GM18870 (cell line): ENCODE data around the gene PLEKHF1.
A peak's percentile ranks its signal among the peaks of the same experiment; 100 is the strongest.
"Not testable (repeated sequence)": the region's sequence is repeated elsewhere in the genome, so short reads cannot be mapped to it uniquely, and the experiment has no call there.

ENCODE experiments used
- ATAC-seq: cut with Tn5 transposase; IDR thresholded peaks from one replicate; pipeline ENCODE4 v1.9.1; 2021; ENCODE audit warnings: moderate library complexity; ENCODE audit not compliant: unreplicated experiment

The PLEKHF1 gene, protein sequence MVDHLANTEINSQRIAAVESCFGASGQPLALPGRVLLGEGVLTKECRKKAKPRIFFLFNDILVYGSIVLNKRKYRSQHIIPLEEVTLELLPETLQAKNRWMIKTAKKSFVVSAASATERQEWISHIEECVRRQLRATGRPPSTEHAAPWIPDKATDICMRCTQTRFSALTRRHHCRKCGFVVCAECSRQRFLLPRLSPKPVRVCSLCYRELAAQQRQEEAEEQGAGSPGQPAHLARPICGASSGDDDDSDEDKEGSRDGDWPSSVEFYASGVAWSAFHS

DNA sequence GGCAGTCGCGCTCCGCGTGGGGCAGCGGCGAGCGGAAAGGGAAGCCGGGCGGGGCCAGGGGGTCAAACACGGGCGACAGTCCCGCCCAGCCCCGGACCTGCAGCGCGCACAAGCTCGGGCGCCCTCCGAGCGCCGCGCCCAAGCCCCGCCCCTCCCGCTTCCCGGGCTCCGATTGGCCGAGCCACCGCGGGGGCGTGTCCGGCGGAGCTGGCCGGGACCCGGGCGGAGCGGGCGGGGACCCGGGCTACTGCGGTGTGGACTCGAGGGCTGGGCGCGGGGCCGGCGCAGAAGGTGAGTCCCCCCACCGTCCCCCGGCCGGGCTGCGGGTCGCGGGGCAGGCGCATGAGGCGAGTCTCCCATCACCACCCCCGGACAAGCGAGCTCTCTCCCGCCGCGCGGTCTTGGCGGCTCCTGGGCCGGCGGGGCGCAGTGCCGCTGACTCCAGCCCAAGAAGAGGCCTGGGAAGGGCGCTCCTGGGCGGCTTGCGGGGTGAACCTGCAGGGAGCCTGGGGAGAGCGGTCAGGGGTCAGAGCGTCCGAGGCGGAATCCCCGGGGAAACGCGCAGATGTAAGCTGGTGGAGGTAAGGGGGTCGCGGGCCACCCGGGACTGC, at the start of gene PLEKHF1:
PLEKHF1 (plus strand) TSS at position 247 of the 611 bp plus-strand sequence. CDS start 8,379 bp downstream, outside the sequence.
- peak; percentile 44 for ATAC-seq

DNA sequence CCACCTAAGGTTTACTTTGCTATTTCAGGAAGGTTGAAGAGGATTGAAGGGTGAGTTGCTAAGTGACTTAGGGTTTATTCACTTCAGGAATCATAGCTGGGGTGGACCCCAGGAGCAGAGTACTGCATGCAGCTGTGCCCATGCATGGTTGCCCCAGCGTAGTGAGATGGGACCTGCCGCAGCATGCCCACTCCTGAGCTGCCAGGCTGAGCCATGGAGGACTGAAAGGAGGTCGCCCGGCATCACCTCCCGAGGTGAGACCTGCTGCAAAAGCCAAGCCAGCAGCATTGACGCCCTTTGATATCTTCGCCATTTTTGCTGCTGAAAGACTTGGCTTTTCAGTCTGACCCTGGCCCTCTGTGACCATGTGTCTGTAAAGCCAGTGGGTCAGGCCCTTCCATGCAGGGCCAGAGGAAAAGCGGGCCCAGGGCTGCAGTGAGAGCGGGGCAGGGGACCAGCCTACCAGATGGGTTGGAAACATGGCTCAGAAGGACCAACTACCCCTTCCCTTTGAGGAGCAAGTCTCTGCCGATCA, 49.3 kb upstream of the PLEKHF1 start:
- ATAC-seq, result no peak

DNA sequence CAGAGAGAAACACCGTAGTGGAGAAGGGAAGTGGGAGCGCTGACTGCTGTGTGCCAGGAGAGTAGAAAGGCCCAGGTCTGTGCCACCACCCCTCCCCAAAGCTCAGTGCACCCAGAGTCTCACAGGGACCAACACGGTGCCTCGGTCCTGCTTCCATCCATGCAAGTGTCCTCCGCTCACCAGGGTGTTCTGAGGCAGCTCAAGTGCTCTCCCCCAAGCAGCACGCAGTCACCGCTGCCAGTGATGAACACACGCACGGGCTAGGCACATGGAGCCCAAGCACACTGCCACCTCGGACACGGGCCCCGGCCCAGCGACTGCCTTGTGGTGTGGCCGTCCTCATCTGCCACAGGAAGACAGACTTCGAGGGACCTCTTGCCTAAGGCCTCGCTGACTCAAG, 48.7 kb upstream of the PLEKHF1 start:
- no peak for ATAC-seq

DNA sequence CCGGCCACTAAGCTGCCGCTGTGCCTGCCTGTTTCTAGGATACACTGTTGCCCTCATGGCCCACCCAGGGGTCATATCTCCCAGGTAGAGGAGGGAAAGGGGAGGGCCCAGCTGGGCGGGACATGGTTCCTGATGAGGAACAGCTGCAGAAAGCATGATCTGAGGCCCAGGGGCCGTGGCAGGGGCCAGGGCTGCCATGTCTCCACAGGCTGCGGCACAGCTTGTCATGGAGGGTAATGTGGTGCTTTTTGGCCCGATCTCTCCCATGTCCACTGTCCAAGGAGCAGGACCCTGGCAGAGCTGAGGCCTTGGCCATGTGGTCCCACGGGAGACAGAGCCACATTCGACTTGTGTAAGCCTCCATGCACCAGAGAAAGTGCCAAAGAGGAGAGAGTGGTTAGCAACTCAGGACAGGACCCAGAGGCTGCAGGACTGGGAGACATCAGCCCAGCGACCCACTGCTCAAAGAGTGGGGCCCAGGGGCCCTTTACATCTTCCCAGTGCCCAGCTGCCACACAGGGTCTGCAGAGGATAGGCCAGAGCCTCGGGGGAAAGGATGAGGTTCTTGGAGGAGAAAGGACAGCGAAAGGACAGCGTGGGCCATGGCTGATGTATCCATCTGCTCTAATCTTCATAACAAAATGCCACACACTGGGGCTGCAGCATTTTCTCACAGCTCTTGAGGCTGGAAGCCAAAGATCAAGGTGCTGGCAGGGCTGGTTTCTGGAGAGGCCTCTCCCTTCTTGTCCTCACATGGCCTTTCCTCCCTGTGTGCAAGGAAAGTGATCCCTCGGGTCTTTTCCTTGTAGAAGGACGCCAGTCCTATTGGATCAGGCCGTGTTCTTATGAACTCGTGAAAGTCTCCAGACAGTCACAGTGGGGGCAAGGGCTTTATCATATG, 47.6 kb upstream of the PLEKHF1 start:
- no peak for ATAC-seq

DNA sequence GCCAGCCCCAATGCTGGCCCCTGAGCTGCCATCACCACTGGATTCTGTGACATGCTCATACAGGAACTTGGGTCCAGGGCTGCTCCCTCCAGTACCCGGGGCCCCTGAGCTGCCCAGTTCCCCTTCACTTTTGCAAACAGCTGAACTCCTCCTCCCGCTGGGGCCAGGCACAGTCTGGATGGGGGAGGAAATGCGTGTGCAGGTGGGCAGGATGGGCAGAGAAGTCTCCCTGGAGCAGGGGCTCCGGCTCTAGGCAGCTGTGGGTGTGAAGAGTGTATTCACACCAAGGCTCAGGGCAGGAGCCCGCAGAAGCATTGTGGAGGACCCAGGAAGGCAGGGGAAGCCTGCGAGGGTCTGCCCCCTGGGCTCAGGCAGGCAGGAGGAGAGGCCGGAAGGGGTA, 46.8 kb upstream of the PLEKHF1 start:
- no peak for ATAC-seq

DNA sequence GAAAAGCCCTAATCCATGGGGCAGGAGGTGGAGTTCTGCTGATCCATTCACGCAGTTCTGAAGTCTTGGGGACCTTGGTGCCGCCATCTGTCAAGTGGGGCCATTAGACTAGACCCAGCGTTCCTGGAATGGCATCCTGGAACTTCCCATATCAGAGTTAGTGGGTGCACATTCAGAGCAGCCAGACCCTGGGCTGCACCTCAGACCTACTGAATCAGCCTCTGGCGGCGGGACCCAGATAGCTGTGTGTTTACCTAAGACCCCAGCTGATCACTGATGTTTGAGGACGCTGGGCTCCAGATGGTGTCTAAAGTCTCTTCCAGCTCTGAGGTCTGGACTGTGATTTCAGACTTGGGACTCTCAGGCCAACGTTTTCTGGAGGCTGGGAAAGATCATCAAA, 46.4 kb upstream of the PLEKHF1 start:
- no peak for ATAC-seq

DNA sequence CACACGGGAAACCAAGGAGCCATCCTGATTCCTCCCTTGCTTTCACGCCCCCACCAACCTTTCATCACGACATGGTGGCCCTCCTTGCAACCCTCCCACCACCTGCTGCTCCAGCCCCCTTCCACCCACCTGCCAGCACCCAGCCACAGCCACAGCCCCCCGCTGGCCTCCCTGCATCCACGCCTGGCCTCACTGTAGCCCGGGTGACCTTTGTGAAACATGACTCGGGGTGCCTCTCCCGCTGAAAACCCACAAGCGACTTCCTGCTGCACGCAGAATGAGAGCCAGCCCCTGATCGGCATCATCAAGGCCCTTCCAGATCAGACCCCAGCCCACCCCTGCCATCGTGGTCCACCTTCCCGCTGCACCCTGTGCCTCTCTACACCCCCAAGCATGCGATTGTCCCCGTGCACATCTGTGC, 44.3 kb upstream of the PLEKHF1 start:
- ATAC-seq, result no peak

DNA sequence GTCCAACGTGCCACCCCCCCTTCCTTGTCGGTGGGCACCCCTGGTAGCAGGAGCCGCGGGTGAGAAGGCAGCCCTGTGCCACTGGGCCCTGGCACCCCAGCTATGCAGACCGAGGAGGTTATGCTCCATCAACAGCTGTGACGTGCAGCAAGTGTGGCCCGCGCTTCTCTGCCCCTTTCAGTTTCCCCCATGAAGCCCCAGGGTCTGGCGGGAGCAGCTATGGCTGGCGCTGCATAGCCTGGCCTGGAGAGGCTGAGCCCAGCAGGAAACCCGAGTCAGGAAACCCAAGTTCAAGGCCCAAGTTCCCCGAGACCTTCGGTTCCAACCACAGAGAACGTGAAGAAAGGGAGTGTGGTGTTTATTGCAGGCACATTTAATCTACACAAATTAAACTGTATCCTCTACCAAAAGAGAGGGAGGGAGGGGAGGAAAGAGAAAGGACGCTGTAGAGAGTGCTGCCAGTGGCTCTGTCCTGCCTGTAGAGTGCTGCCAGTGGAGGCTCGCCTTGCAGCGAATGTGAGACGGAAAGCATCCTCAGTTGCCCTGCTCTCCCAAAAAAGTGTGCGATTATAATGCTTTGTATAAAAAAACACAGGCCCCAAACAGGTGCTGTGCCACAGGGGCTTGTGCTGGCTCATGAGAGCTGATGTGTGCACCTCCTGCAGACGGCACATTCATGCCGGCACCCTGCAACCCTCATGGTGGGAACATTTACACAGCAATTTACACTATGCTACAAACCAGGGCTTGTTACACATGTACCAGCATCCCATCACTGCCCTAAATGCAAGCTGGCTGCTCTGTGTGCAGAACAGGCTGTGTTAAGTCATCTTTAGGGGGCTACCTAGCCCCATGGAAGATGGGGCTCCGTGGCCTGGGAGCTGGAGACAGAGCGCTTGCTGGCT, 42.8 kb upstream of the PLEKHF1 start:
- ATAC-seq, result no peak

DNA sequence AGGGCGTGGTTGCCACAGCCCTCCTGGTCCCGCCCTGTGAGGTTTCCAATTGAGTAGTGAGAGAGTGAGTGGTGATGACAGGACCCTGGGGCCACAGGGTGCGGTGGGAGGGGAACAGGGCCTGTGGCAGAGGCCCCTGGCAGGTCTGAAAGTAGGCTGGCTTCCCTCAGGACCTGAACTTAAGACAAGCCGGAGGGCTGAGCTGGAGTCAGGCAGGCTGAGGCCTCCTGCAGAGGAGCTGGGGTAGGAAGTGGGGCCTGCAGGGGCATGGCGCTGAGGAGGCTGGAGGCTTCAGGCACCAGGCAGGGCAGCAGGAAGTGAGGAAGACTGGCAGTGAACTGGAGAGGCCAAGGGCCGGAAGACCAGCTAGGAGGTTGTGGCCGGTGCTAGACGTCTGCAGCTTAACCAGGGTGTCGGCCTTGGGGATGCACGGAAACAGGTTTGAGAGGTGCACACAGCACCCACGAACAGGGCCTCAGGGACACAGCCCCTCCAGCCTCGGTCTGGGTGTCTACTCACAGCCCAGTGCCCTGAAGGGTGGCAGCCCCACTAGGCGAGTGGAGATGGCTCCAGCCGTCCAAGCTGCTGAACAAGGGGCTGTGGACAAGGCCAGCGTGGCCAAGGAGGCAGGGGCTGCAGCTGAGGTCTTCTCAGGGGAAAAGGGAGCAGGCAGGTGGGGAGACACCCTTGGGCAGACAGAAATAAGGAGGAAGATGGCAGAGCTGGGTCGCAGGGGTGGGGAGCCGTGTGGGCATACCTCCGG, 41.4 kb upstream of the PLEKHF1 start:
- no peak for ATAC-seq

DNA sequence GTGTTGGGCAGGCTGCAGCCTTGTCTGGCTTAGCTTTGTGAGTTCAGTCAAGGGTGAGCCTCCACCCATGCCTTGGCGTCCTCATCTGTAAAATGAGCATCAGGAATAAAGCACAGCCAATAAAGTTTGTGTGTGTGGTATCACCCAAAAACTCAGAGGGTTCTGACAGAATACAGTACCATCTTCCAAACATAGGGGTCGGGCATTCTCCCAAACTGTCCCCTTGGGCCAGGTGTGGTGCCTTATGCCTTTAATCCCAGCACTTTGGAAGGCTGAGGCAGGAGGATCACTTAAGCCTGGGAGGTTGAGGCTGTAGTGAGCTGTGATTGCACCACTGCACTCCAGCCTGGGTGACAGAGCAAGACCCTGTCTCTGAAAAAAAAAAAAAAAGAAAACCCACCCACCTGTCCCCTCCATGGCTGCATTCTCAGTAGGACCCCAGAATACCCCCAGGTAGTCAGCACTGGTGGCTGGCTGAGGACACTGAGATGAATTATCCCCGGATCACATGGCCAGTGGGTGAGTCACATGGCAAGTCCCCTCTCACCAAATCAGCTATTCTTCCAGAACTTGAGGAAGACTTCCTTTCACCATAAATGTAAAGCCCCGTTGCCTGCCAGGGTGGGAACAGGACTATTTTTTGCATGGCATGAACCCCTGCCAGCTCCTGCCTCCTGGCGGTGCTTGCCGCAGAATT, 40.6 kb upstream of the PLEKHF1 start:
- no peak for ATAC-seq

DNA sequence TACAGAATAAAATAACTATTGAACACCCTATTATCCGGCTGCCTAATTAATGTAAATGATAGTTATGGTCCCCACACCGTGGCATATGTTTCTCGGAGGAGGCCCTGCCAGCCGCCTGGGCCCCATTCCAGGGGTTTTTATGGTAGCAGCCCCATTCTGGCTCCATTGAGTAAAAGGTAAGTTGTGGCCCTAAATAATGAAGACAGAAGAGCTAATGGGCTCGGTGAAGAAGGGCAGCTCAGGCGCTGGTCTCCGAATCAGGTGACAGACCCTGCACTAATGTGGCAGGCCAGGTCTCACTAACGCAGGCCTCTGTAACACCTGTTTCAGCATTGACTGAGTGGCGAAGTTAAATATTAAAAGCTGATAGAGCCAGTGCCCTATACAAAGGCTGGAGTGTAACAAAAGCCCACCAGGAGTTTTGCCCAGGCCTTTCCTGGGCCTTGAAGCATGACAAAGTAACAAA, 40.0 kb upstream of the PLEKHF1 start:
- no peak for ATAC-seq

DNA sequence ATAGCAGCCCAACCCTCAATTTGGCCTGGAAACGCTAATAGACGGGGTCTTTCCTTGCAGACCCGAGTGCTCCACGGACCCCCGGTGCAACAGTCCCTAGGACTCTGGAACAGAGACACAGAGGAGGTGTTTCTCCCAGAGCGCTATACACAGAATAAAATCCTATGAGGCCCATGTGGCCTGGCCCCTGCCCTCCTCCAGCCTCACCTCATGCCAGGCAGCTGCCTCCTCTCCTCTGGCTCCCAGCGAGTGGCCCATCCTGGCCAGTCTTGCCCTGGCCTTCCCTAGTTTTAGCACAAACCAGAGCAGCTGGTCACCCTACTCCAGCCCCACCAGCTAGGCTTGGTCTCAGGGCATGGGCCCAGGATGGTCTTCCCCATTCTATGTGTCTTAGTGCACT, 38.9 kb upstream of the PLEKHF1 start:
- ATAC-seq, result no peak

DNA sequence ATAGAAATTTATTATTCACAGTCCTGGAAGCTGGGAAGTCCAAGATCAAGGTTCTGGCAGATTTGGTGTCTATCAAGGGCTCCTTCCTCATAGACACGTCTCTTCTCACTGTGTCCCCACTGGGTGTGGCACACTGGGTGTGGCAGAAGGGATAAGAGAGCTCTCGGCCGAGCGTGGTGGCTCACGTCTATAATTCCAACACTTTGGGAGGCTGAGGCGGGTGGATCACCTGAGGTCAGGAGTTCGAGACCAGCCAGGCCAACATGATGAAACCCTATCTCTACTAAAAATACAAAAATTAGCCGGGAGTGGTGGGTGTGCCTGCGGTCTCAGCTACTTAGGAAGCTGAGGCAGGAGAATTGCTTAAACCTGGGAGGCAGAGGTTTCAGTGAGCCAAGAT, 38.4 kb upstream of the PLEKHF1 start:
- ATAC-seq, result not testable (repeated sequence)

DNA sequence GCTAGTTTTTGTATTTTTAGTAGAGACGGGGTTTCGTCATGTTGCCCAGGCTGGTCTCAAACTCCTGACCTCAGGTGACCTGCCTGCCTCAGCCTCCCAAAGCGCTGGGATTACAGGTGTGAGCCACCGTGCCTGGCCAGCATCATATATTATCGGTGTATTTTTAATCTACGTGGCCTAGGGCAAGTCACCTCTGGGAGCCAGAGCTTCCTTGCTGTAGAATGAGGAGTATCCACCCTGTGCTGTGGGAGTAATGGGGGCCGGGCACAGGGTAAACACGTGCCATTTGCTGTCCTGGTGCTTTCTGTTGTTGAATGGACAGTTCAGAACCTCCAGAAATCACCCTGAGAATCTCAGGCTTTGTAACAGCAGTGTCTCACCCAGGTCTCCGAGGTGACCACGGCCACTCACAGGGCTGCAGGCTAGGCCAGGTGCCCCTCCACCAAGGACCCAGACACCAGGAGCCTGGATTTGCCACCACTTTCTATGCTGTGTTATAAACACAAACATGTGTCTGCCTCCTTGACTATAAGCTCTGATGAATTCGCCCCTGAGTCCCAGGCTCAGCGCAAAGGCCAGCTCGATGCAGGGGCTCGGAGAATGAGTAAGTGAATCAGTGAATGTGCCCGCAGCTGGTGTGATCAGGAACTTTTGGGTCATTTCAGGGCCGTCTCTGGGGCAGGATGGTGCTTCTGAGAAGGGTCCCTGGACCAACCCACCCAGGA, 36.4 kb upstream of the PLEKHF1 start:
- no peak for ATAC-seq

DNA sequence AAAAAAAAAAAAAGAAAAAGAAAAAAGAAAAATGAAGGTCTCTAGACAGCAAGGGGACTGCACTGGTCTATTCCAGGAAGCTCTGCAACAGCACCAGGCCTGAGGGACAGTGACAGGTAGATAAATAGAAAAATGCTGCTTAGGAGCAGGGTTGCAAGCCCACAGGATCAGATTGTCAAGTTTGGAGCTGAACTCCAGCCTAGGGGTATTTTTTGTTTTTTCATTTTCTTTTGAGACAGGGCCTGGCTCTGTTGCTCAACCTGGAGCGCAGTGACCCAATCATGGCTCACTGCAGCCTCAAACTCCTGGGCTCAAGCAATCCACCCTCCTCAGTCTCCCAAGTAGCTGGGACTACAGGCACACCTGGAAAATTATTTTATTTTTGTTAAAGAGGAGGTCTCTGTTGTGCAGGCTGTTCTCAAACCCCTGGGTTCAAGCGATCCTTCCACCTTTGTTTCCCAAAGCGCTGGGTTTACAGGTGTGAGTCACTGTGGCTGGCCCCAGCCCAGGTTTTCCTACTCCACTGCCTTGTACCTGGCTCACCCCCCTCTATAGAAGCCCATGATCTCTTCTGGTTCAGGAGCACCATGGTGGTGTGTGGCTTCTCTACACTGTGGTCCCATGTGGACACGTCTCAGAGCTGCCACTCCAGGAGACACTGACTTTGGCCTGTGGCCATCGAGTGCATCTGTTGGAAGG, 35.3 kb upstream of the PLEKHF1 start:
- ATAC-seq, result no peak

DNA sequence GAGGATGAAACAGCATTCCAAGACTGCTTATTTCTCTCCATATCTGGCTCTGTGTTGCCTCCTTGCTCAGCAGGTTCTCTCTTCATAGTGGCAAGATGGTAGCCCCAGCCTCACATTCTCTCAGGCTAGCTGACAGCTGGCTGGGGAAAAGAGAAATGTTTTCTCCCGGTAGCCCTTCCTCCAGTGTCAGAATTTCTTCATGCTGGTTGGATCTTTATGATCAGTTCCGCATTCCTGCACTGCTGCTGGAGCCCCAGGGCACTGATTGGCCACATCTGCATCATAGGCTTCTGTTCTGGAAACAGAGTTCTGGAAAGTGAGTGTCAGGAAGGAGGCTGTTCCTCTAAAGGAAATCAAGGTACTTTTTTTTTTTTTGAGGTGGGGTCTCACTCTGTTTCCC, 34.6 kb upstream of the PLEKHF1 start:
- no peak for ATAC-seq

DNA sequence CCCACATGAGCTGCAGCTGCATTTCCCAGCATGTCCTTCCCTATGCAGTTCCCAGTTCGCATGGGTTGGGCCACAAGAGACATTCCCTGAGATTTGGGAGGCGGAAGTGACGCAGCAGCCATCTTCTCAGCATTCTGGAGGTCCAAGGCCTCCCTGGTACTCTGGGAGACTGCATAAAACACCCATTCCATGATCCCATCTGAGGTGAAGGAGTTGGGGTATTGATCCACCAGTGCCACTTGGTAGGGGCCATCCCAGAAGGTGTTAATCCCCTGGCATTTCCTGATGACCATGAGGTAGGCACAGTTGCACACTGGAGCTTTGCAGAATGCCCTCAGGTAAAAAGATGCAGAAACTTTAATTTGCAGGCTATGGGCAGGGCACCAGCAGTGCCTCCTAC, 33.8 kb upstream of the PLEKHF1 start:
- ATAC-seq, result no peak

DNA sequence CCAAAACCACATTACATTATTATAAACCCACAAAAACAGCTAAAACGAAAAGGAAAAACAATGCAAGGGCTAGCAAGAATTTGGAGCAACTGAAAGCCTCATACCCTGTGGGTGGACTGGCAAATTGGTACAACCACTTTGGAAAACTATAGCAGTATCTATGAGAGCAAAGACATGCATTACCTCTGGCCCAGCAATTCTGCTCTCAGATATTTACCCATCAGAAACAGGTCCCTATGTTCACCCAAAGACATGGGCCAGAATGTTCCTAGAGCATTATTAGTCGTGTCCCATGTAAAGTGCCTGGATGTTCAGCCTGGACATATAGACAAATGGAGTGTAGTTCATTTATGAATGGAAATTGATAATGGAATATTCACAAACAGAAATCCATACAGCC, 31.3 kb upstream of the PLEKHF1 start:
- no peak for ATAC-seq
